HG03175 (cell line): Measurements from ENCODE around the gene GUSB.
"Not testable (repeated sequence)": the region's sequence is repeated elsewhere in the genome, so short reads cannot be mapped to it uniquely, and the experiment has no call there.

Experiments
- ATAC-seq: cut with Tn5 transposase; IDR thresholded peaks from one replicate; pipeline ENCODE4 v1.9.1; 2021; ENCODE audit warnings: mild to moderate bottlenecking, moderate library complexity; ENCODE audit not compliant: unreplicated experiment

GUSB gene

DNA sequence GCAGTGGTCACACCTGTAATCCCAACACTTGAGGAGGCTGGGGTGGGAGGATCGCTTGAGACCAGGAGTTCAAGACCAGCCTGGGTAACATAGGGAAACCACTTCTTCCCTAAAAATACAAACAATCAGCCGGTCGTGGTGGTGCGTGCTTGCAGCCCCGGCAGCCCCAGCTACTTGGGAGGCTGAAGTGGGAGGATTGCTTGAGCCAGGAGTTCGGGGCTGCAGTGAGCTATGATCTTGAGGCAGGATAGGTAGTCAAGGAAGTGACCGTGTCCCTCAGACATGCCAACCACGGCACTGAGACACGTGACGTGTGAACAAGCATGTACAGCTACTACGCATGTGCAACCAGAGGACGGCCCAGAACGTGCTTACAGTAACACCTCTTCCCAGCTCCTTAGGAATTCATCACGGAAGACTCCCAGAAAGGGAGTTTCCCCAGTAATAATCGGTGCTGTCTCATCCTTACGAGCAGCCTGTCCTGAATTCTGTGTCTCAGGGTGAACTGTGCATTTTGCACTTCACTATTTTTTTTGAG, 5.3 kb downstream of the GUSB start:
- no peak for ATAC-seq

- ATAC-seq, result no peak
Measured at GRCh38 chr7:65975814-65976445, 6.1 kb downstream of the GUSB start.

DNA sequence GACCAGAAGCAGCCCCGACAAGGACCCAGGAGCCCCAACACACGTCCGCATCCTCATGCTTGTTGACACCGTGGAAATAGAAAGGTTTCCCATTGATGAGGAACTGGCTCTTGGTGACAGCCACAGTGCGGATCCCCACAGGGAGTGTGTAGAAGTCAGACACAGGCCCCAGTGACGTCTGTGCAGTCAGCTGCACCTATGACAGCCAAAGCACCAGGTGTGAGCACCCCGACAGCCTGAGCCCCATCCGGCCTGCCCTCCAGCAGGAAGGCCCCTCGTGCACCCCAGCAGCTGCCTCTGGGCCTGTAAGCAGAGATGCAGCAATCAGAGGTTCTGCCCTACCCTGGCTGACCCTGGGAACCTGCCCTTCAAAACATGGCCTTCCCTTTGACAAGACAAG, 7.1 kb downstream of the GUSB start:
- ATAC-seq, result no peak

GRCh38 chr7:65974191-65974801, 7.7 kb downstream of the GUSB start:
- ATAC-seq, result no peak

GRCh38 chr7:65972976-65973375, 9.0 kb downstream of the GUSB start:
- ATAC-seq, result no peak

DNA sequence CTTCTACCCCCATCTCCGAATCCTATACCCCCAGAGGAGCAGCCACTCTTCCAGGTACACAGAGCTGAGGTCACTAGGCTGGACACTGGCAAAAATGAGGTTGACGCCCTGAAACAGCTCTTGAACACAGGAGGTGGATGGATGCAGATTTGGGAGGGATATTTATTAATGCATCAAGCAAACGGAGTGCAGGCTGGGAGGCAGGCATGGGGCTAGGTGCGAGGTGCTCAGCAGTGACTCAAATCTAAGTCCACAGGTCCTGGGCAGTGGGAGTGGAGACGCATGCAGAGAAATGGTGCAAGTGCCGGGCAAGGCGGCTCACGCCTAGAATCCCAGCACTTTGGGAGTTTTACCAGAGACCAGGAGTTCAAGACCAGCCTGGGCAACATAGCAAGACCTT, 11.0 kb downstream of the GUSB start:
- ATAC-seq, result no peak

GRCh38 chr7:65968256-65969185, 13.5 kb downstream of the GUSB start:
- no peak for ATAC-seq

DNA sequence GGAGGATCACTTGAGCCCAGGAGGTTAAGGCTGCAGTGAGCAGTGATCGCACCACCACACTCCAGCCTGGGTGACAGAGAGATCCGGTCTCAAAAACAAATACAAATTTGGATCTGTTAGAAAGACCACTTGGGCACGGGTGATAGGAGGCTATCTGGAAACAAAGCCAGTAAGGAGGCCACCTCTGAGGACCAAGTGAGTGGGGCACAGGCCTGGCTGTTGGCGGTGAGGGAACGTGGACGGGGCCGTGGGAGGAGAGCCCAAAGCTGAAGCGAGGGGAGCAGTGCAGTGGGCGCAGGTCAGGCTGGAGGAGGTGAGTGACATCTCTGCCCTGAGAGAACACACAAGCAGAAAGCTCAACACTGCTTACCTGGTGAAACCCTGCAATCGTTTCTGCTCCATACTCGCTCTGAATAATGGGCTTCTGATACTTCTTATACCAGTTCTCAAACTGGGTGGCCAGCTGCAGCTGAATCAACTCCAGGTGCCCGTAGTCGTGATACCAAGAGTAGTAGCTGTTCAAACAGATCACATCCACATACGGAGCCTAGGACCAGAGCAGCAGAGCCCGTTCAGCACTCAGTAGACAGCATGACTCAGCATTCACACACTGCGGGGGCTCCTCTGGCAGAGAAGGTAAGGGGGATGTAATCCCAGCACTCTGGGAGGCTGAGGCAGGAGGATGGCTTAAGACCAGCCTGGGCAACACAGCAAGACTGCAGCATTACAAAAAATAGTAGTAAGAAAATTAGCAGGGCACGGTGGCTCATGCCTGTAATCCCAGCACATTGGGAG, 14.5 kb downstream of the GUSB start:
- no peak for ATAC-seq

DNA sequence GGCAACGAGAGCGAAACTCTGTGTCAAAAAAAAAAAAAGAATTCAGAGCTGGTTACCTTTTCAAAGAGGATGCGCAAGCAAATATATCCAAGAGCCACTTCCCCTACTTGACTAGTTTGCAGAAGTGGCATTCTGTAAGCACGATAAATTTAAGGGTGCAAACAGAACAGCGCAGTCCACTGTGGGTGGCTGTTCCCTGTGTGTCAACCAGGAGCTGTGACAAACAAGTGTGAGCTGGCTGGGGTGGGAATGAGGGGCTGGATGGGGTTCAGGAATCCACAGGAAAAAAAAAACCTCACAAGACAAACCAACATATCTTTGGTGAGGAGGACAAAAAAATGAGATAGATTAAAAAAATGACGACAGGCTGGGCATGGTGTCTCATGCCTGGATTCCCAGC, 15.9 kb downstream of the GUSB start:
- no peak for ATAC-seq

- ATAC-seq, result not testable (repeated sequence)
Measured at GRCh38 chr7:65964671-65965070, 17.3 kb downstream of the GUSB start.

DNA sequence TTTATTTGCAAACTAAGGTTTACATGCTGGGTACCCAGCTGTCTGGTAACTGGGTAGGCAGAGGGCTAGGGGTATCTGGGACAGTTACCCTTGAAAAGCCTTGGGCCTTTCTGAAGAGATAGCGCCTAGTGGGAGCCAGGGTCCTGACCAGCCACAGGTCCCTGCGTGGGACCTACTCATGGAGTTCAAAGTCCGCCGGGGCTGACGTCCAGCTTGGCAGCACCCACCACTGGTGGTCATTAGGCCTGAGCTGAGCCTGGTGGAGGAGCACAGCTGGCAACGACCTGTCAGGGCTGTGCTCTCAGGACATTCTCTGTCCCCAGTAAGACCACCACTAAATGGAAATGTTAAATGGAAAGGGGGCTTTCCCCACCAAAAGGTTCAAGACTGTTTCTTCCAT, 20.0 kb downstream of the GUSB start:
- no peak for ATAC-seq

DNA sequence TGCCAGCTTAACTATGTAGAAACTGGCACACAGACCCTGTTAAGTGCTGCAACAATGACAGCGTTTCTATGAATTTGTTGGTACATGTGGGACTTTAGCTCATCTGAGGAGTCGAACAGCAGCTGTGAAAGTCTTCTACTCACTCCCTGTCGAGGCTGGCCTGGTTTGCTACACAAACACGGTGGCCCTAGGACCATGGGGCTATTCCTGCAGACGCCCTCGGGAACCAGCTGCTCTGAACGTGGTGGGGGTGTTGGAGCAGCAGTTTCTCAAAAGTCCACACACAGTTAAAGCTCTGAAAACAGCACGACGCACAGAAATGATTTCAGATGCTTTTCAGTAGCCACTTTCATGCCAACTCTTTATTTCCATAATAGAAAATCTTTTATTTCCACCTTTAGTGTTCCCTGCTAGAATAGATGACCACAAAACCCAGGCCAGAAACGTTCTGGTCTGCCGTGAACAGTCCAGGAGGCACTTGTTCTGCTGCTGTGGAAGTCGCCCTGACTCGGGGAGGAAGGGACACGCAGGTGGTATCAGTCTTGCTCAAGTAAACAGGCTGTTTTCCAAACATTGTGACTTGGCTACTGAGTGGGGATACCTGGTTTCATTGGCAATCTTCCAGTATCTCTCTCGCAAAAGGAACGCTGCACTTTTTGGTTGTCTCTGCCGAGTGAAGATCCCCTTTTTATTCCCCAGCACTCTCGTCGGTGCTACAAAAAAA, 21.5 kb downstream of the GUSB start:
- no peak for ATAC-seq

GRCh38 chr7:65955718-65956117, 26.3 kb downstream of the GUSB start:
- no peak for ATAC-seq

- no peak for ATAC-seq
Measured at GRCh38 chr7:65953890-65954450, 28.0 kb downstream of the GUSB start.

- no peak for ATAC-seq
Measured at GRCh38 chr7:65953001-65953720, 28.9 kb downstream of the GUSB start.

- no peak for ATAC-seq
Measured at GRCh38 chr7:65951837-65952578, 30.0 kb downstream of the GUSB start.

DNA sequence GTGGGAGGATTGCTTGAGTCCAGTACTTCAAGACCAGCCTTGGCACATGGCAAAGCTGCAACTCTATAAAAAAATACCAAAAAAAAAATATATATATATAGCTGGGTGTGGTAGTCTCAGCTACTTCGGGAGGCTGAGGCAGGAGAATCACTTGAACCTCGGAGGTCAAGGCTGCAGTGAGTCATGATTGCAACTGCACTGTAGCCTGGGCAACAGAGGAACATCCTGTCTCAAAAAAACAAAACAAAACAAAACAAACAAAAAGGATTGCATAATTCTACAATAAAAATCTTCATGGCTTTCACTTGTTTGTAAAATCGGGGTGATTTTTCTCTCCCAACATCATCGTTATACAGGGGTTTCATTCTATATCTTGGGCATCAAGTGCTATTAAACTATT, 35.1 kb downstream of the GUSB start:
- ATAC-seq, result no peak

- not testable (repeated sequence) for ATAC-seq
Measured at GRCh38 chr7:65945787-65946186, 36.2 kb downstream of the GUSB start.
